MM.1S (cell line): ENCODE measurements around the gene SMAD3.

Experiments
- CTCF ChIP-seq: fragments of 300-600 bp; sonication (generic); IDR thresholded peaks from 2 replicates; pipeline ENCODE4 v1.5.1; 2016; ENCODE audit warnings: antibody characterized with exemption, low read length, mixed read lengths
- EZH2 ChIP-seq: fragments of 300-600 bp; sonication (generic); optimal IDR thresholded peaks from 2 replicates; pipeline ENCODE3; 2017; ENCODE audit warnings: low read depth, mild to moderate bottlenecking, antibody characterized with exemption, low read length, mixed read lengths
- EZH2phosphoT487 ChIP-seq: fragments of 300-600 bp; sonication (generic); IDR thresholded peaks from 2 replicates; pipeline ENCODE4 v1.6.1; 2018; ENCODE audit warnings: antibody characterized with exemption, low read length

DNA sequence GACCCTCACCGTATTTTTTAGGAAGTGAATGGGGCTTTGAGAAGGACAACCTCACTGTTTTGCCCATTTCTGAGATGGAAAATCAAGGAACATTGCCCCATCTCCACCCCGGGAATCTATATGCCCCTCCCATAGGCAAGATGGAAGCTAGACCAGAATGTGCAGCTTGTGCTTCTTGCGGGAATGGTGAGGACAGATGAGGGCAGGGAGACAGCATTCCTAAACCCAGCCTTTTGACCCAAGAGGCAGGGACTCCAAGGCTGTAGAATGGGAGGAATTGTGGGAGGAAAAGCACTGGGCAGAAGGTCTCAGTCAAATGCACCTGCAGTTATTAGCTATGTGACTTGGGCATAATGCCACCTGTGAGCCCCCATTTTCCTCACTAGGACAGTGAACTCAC is 66.9 kb downstream of the SMAD3 start:
- TF ChIP-seq CTCF, result no peak
- TF ChIP-seq EZH2, result no peak
- no peak for TF ChIP-seq EZH2phosphoT487
